Measurements from ENCODE around the gene KLF16. TPM values are rescaled to one million over a fixed set of nuclear protein-coding genes. Genes with fewer than 3 reads are reported as not detected.
"Not testable (repeated sequence)": the region's sequence is repeated elsewhere in the genome, so short reads cannot be mapped to it uniquely, and the experiment has no call there.

The KLF16 gene
- total RNA-seq, 3 donors from 2014 or later: 2.9 to 4.6 (median 4.1) TPM

GRCh38 chr19:1882089-1882785, 18.9 kb upstream of the KLF16 start:
- no peaks in the 10 kb centered on the region for H3K9me3 ChIP-seq
- TF ChIP-seq CTCF (IDR thresholded peaks at IDR 0.05) (no peak), POLR2A (IDR thresholded peaks at IDR 0.05) (no peak), POLR2AphosphoS5 (IDR thresholded peaks at IDR 0.05) (no peak)
- DNase-seq (ENCODE audit: low spot score in 2 of 2): no peak
- no peaks in the 10 kb centered on the region for H3K36me3 ChIP-seq
- intact Hi-C loops (cut with DNase I; ENCODE audit: low total_unique reads): no loop called here
- peak overlapping the region; percentile 7 to 95 (median 91) for H3K4me3 ChIP-seq
- no peaks in the 10 kb centered on the region for H3K27me3 ChIP-seq
- H3K4me1 ChIP-seq: peaks cover 14 to 27% of the 10 kb centered on the region in 2 donors
- peak overlapping the region; percentile 72 to 82 for H3K27ac ChIP-seq

- H3K9me3 ChIP-seq; DNase-seq (ENCODE audit: low spot score in 2 of 2); H3K27me3 ChIP-seq; intact Hi-C loops (cut with DNase I; ENCODE audit: low total_unique reads); H3K36me3 ChIP-seq: not testable (repeated sequence)
- Histone ChIP-seq H3K4me3 (peak overlapping the region; percentile 7 to 95 (median 20)), H3K27ac (peak overlapping the region; percentile 48 to 72), H3K4me1 (peaks cover 16 to 30% of the 10 kb centered on the region in 2 donors)
Observed at GRCh38 chr19:1881393-1882088, 18.2 kb upstream of the KLF16 start.

- intact Hi-C loops (cut with DNase I; ENCODE audit: low total_unique reads): no loop called here
- Histone ChIP-seq H3K4me1 (peaks cover 19 to 33% of the 10 kb centered on the region in 2 donors), H3K4me3 (peak overlapping the region in 2 of 3 donors; percentile 20 to 95), H3K9me3 (no peaks in the 10 kb centered on the region), H3K27me3 (no peaks in the 10 kb centered on the region), H3K27ac (peak overlapping the region; percentile 48 to 72), H3K36me3 (no peaks in the 10 kb centered on the region)
- no peak for DNase-seq (ENCODE audit: low spot score in 2 of 2)
- TF ChIP-seq POLR2A (IDR thresholded peaks at IDR 0.05) (no peak), CTCF (IDR thresholded peaks at IDR 0.05) (no peak)
Observed at GRCh38 chr19:1880611-1881392, 17.4 kb upstream of the KLF16 start.

GRCh38 chr19:1879982-1880381, 16.6 kb upstream of the KLF16 start:
- H3K27me3 ChIP-seq; H3K9me3 ChIP-seq; DNase-seq (ENCODE audit: low spot score in 2 of 2); H3K27ac ChIP-seq; intact Hi-C loops (cut with DNase I; ENCODE audit: low total_unique reads); H3K36me3 ChIP-seq: not testable (repeated sequence)
- peak overlapping the region in 1 of 3 donors; percentile 95 for H3K4me3 ChIP-seq
- peaks cover 19 to 33% of the 10 kb centered on the region in 2 donors for H3K4me1 ChIP-seq

GRCh38 chr19:1878583-1878982, 15.2 kb upstream of the KLF16 start:
- H3K4me1 ChIP-seq: peaks cover 22 to 33% of the 10 kb centered on the region in 2 donors
- H3K36me3 ChIP-seq; H3K27me3 ChIP-seq; H3K27ac ChIP-seq; DNase-seq (ENCODE audit: low spot score in 2 of 2); H3K4me3 ChIP-seq; H3K9me3 ChIP-seq; intact Hi-C loops (cut with DNase I; ENCODE audit: low total_unique reads): not testable (repeated sequence)

- H3K9me3 ChIP-seq; H3K36me3 ChIP-seq; H3K27ac ChIP-seq; intact Hi-C loops (cut with DNase I; ENCODE audit: low total_unique reads); DNase-seq (ENCODE audit: low spot score in 2 of 2); H3K4me3 ChIP-seq; H3K27me3 ChIP-seq: not testable (repeated sequence)
- H3K4me1 ChIP-seq: peaks cover 26 to 33% of the 10 kb centered on the region in 2 donors
Observed at GRCh38 chr19:1877280-1877660, 13.9 kb upstream of the KLF16 start.

GRCh38 chr19:1876496-1877279, 13.3 kb upstream of the KLF16 start:
- H3K27me3 ChIP-seq; H3K36me3 ChIP-seq; intact Hi-C loops (cut with DNase I; ENCODE audit: low total_unique reads); H3K9me3 ChIP-seq; DNase-seq (ENCODE audit: low spot score in 2 of 2): not testable (repeated sequence)
- Histone ChIP-seq H3K4me1 (peaks cover 20 to 29% of the 10 kb centered on the region in 2 donors), H3K4me3 (peak overlapping the region; percentile 76 to 94 (median 93)), H3K27ac (peak overlapping the region; percentile 89 to 97)
